ENCODE results near the gene GJC2. TPM values are rescaled to one million over a fixed set of nuclear protein-coding genes. Genes with fewer than 3 reads are reported as not detected.
"Not testable (repeated sequence)": the region's sequence is repeated elsewhere in the genome, so short reads cannot be mapped to it uniquely, and the experiment has no call there.

GJC2 gene
- polyA plus RNA-seq (ENCODE audit: insufficient read length in 12 of 12) = 1 to 10 TPM in 4 of 12 donors, under 1 TPM in 7, not detected in 1; 0.47 to 6.3 (median 0.82) TPM
- long read RNA-seq, donor 1, partial matches to known transcripts = 0 of 2 reads
- long read RNA-seq, donor 1, other reads (novel, unspliced or antisense) = 0 of 2 reads
- long read RNA-seq, donor 2 = 0 reads
- long read RNA-seq, donor 3 = 0 reads
- long read RNA-seq, donor 4 = 0 reads
- long read RNA-seq, donor 5 = 0 reads
- long read RNA-seq, donor 6 = 0 reads
- long read RNA-seq, donor 7 = 0 reads
- long read RNA-seq, donor 8 = 0 reads
- long read RNA-seq, donor 9 = 0 reads
- long read RNA-seq, donor 10 = 0 reads
- long read RNA-seq, donor 11 = 0 reads

DNA sequence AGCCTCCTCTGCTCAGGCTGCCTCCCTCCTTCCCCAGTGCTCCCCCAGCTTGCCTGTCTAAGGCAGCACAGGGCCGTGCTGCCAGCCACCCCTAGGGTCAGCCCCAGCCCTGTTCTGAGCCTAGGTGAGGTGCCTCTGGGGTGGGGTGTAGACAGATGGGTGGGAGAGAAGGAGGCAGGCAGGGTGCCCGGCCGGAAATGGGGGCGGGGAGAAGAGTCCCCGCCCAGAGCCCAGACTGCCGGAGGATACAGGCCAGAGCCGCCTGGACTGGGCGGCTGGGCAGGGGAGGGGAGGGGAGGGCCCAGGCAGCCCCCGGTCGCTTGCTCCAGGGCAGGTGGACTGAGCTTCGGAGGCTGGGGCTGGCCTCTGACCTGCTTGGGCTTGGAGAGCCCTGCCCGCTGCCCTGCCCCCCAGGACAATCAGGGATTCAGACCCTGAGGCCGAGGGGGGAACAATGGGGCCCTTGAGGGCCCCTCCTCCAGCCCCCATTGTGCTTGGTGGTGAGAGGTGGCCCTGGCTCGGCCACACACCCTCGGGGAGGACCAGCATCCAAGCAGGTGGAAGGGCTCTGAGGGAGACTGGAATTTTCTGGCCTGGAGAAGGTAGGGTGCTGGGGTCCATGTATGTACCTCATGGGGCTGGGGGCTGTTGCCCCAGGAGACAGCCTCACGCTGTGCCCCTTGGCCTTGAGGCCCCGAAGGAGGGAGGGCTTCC is at the start of gene GJC2:
Gene GJC2 (plus strand): TSS at position 525 of the 714 bp plus-strand sequence. CDS start 7,829 bp downstream, outside the sequence.
- DNase-seq = no peak

DNA sequence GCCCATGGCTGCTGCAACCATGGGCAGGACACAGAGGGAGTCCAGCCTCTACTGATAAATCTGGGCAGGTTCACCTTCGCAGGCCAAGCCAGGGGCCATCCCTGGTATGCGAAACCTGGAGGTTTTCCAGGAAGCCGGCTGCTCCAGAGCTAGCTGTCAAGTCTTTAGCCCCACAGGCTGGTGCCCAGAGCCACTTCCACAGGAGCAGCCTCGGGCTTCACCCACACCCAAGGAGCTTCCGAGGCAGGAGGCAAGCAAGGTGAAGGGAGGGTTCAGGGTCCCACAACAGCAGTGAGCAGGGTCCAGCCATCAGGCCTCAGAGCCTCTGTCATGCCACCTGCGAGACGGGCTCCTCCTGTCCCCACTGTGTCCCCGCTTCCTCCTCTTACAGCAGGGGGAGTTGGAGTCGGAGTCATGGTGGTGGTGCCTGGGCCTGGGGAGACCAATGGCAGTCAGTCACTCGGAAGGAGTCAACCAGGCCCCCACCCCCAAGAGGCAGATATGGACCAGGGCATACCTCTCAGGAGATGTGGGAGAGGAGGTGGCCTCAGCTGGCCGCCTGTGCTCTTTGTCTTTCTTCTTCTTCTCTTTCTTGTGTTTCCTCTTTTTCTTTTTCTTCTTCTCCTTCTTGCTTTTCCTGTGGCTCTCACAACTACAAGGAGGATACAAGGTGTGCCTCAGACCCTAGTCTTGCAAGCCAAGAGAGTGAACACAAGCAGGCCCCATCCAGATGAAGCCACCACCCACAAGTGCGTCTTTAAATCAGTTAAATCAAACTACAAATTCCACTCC is 48.7 kb upstream of the GJC2 start:
- DNase-seq = no peak

- DNase-seq = no peak
Observed at GRCh38 chr1:228101614-228101993, 48.1 kb upstream of the GJC2 start.

- DNase-seq = no peak
Observed at GRCh38 chr1:228101994-228102790, 47.5 kb upstream of the GJC2 start.

DNA sequence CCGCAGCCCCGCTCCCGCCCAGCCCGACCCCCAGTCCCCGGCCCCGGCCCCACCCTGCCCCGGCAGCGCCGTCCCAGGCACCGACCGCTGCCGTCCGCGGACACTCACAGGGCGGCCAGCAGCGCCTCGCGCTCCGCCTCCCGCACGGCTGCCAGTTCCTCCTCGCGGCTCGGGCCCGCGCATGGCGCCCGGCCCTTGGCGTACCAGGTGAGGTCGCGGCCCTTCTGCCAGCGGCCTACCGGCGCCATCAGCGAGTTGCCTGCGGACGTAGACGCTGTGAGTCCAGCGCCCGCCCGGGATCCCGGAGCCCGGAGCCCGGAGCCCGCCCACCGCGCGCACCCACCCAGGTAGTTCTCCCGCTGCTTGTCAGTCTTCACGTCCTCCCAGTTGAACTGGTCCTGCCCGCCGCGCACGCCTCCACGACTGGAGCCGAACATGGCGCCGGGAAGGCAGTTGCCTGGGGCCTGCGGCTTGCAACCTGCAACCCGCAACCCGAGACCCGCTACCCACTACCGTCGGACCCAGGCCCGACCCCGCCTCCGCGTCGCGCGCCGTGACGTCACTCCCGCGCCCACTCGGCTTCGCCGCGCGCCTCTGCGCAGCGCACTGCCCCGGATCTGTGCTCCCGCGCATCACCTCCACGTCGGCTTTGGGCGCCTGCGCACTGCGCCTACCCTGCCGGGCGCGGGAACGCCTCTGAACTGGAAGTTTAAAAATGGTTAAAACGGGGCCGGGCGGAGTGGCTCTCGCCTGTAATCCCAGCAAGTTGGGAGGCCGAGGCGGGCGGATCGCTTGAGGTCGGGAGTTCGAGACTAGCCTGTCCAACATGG is 46.7 kb upstream of the GJC2 start, which contains the start of gene C1orf35:
Gene C1orf35 (minus strand): TSS at position 535 of the 830 bp plus-strand sequence. CDS start 98 bp downstream, at position 437.
- DNase-seq = peak; percentile 95

GRCh38 chr1:228104526-228105269 is 45.0 kb upstream of the GJC2 start:
- no peak for DNase-seq

GRCh38 chr1:228105270-228105995 is 44.3 kb upstream of the GJC2 start:
- DNase-seq = no peak

DNA sequence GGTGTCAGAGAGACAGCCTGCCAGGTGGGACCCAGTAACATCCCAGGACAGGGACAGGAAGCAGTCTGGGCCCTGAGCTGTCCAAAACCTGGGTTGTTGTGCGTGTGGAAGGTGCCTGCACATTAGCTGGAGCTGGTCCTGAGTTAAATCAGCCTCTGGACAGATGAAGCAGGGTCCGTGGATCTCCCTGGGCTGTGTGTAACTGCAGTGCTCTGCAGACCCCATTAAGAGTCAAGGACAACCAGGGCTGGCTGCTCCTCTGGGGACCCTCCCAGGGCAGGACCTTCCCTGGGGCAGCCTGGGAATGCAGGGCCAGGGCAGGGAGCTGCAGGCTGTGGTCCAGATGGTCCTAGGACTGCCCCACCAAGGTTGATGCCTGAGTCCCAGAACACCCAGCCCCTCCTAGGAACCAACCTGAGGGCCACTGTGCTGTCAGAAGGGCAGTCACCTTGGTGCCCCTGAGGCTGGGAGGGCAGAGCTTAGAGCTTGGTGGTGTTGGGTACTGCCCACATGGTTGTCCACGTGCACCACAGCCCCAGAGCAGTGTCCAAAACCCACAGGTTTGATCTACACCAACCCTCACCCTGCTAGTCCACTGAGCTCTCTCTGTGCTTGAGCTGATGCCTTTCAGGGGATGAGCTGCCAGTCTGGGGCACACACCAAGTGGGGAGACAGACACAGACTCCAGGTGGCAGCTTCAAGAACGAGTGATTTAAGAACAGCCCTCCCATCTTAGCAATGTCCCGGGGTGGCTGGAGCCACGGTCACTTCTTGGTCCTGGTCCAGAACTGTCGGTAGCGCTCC is 43.5 kb upstream of the GJC2 start:
- DNase-seq = no peak

GRCh38 chr1:228106800-228107054 is 43.0 kb upstream of the GJC2 start:
- no peak for DNase-seq

DNA sequence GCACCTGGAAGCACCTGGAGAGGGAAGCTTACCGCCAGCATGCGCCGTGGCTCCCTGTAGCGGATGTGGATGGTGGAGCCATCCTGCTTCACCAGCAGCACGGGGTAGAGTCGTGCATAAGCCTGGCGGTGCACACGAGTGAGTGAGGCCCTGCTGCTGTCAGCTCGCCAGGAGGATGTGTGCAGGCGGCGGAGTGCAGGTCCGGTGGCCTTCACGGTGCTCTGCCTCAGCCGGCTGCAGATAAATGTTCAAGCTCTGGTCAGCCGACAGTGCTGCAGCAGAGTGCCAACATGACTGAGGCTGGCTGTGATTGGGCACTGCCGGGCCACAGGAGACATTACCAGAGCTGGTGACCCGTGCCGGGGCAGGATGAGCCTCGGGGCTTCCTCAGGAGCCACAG is 42.1 kb upstream of the GJC2 start:
- DNase-seq = no peak

- DNase-seq = no peak
Observed at GRCh38 chr1:228108055-228108690, 41.6 kb upstream of the GJC2 start.

DNA sequence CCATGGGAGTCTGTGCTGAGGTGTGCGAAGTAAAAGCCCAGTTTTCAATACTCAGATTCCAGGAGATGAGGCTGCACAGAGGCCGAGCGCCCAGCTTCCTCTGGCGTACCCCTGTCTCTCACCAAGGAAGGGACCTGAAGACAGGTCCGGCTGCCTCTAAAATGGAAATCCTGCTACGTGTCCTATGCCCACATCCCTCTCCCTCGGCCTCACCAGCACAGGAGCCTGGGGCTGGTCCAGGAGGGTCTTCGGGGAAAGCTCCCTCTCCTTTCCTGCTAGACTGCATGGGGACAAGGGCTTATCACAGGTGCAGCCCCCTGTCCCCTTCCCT is 41.0 kb upstream of the GJC2 start:
- no peak for DNase-seq

- peak; percentile 99 for DNase-seq
Observed at GRCh38 chr1:228109073-228109961, 40.4 kb upstream of the GJC2 start, which contains the start of gene MRPL55. Gene MRPL55 (minus strand): TSS chr1:228109299. CDS start chr1:228108260, 1,039 bp downstream.

DNA sequence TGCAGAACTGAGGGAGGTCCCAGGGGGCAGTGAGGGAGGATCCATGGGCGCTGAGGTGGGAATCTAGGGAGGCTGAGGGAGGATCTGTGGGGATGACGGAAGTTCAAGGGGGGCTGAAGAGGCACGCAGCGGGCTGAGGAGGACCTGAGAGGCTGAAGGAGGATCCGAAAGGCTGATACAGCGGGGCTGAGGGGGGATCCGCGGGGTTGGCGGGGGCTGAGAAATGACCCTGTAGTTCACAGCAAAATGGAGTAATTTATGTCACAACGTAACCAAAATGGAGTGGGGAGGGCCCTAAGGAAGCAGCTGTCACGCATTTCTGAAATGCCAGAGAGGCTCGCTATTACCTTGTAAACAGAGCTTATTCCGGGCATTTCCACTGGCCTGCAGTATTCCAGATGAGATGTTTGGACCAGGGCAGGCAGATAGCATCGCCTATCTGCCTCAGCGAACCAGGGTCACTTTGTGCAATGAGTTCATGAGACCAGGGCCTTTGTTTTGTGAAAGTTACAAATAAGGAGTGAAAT is 39.7 kb upstream of the GJC2 start:
- no peak for DNase-seq

DNA sequence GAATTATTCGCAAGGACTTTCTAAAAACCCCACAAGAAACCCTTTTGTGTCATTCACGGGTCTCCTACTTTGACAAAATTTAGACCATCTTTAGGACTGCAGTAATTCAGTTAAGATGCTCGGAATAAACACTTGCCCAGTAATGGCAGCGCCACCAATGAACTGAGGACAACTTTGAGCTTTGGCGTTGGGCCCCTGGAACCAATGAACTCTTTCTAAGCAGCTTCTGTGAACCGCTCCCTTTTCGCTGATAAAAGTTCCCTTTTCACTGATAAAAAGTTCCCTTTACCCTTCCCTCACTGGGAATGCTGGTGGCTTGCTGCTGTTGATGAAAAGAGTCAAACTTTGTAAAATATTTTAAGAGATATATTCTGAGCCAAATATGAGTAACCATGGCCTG is 39.2 kb upstream of the GJC2 start:
- DNase-seq = no peak

DNA sequence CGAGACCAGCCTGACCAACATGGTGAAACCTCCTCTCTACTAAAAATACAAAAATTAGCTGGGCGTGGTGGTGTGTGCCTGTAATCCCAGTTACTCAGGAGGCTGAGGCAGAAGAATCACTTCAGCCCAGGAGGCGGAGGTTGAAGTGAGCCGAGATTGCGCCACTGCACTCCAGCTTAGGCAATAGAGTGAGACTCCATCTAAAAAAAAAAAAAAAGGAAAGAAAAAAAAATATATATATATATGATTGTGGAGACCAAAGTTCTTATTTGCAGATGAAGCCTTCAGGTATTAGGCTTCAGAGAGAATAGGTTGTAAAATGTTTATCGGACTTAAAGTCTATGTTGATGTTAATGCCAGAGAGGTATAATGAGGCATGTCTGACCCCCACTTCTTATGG is 38.4 kb upstream of the GJC2 start:
- not testable (repeated sequence) for DNase-seq

DNA sequence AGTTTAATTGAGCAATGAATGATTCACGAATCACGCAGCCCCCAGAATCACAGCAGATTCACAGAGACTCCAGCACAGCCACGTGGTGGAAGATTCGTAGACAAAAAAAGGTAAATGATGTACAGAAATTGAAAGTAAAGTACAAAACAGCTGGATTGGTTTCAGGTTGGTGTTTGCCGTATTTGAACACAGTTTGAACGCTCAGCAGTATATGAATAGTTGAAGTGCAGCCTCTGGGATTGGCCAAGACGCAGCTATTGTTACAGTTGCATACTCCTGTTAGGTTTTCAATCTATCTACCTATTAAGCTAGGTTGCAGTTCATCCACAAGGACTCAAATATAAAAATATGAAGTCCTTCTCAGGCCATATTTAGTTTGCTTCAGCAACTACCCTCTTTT is 37.6 kb upstream of the GJC2 start:
- no peak for DNase-seq

Measured in muscle of arm (tissue), 14 donors.